HG02981 (cell line): Measurements from ENCODE around the gene AOAH.

Source experiments
- ATAC-seq: cut with Tn5 transposase; IDR thresholded peaks from one replicate; pipeline ENCODE4 v1.9.1; 2021; ENCODE audit warnings: mild to moderate bottlenecking, moderate library complexity; ENCODE audit not compliant: unreplicated experiment

Gene AOAH

GRCh38 chr7:36692456-36692855 is 31.8 kb downstream of the AOAH start:
- no peak for ATAC-seq

GRCh38 chr7:36691983-36692382 is 32.3 kb downstream of the AOAH start:
- ATAC-seq: no peak

- ATAC-seq: no peak
These were observed 33.6 kb downstream of the AOAH start for GRCh38 chr7:36690514-36691187.

- ATAC-seq: no peak
These were observed 34.3 kb downstream of the AOAH start for GRCh38 chr7:36690041-36690440.

GRCh38 chr7:36686499-36686898 is 37.8 kb downstream of the AOAH start:
- ATAC-seq: no peak

- ATAC-seq: no peak
These were observed 39.3 kb downstream of the AOAH start for GRCh38 chr7:36684954-36685353.

GRCh38 chr7:36683695-36684357 is 40.5 kb downstream of the AOAH start:
- ATAC-seq: no peak

GRCh38 chr7:36683111-36683510 is 41.2 kb downstream of the AOAH start:
- no peak for ATAC-seq

GRCh38 chr7:36682102-36682501 is 42.2 kb downstream of the AOAH start:
- ATAC-seq: no peak

- ATAC-seq: no peak
These were observed 46.4 kb downstream of the AOAH start for GRCh38 chr7:36677769-36678437.

- no peak for ATAC-seq
These were observed 50.6 kb downstream of the AOAH start for GRCh38 chr7:36673703-36674102.

GRCh38 chr7:36671432-36671829 is 52.9 kb downstream of the AOAH start:
- no peak for ATAC-seq

GRCh38 chr7:36670585-36671431 is 53.5 kb downstream of the AOAH start:
- ATAC-seq: peak; percentile 76

GRCh38 chr7:36668750-36669149 is 55.5 kb downstream of the AOAH start:
- ATAC-seq: no peak

- no peak for ATAC-seq
These were observed 56.2 kb downstream of the AOAH start for GRCh38 chr7:36668080-36668479.

GRCh38 chr7:36667007-36667745 is 57.1 kb downstream of the AOAH start:
- ATAC-seq: no peak

- ATAC-seq: no peak
These were observed 60.8 kb downstream of the AOAH start for GRCh38 chr7:36663481-36663880.

GRCh38 chr7:36661135-36661840 is 63.0 kb downstream of the AOAH start:
- no peak for ATAC-seq

- ATAC-seq: no peak
These were observed 64.5 kb downstream of the AOAH start for GRCh38 chr7:36659638-36660341.
